ENCODE measurements around the gene PDE10A.

PDE10A gene

DNA sequence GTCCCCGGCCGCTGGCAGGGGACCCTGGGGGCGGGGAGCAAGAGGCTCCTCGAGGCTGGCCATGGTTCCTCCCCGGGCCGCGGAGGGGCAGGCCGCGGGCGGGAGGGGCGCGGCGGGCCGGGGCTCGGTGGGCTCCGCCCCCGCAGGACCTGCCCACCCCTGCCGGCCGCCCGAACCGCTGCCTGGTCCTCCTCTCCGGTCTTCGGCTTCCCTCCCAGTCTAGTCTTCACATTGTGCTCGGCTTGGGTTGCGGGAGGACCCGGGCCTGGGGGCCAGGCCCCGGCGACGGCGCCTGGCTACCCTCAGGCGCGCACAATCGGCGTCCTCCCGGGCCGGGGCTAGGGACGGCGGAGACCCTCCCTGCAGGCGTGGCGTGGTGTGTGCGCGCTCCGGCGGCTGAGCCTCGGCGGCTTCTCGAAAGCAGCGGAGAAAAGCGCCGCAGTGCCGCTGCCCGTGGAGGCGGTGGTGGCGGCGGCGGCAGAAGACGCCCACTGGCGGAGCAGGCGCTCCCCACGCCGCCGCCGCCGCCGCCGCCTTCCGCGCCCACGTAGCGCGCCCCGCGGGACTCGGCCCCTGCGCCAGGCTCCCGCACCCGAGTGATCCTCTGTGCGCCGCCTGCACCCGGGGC, at the start of gene PDE10A:
Gene PDE10A, minus strand, starts transcription at position 493 of the 628 bp plus-strand sequence. Its CDS starts 430 bp downstream, at position 63.
- no peak for DNase-seq (ENCODE audit: low read depth in 1 of 2, low spot score in 1 of 2)

GRCh38 chr6:165708985-165709576, 46.0 kb upstream of the PDE10A start:
- no peak for DNase-seq (ENCODE audit: low read depth in 1 of 2, low spot score in 1 of 2)

- no peak for DNase-seq (ENCODE audit: low read depth in 1 of 2, low spot score in 1 of 2)
Measured at GRCh38 chr6:165707067-165707853, 44.2 kb upstream of the PDE10A start.

- no peak for DNase-seq (ENCODE audit: low read depth in 1 of 2, low spot score in 1 of 2)
Measured at GRCh38 chr6:165705941-165706340, 42.9 kb upstream of the PDE10A start.

DNA sequence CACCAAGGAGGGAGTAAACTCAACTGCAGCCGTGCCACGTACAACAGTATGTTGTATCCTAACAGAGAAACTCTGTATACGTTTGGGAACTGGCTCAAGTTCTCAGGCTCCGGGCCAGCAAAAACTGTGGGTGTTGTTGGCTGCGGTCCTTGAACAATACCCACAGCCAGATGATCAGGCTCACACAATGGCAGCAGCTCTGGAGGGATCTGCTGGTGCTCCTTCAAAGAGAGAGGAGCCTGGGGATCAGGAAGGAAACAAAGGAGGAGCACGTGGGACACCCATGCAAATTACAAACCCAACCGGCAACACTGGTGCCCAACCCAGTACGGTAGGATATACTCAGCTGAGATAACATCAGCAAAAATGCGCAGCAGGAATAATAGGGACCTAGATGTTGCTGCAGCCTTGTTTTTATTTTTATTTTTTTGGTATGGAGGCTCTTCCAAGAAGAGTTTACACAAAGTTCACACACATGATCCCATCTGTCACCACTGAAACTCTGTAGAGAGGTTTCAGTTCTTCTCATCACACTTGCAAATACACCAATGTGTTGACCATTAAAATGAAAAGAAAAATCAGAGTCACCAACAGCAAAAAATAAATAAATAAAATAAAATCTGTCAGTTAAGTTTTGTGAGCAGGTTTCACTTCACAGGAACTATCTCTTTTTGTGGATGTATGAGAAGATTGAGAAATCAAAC, 41.2 kb upstream of the PDE10A start:
- DNase-seq (ENCODE audit: low read depth in 1 of 2, low spot score in 1 of 2) = no peak

DNA sequence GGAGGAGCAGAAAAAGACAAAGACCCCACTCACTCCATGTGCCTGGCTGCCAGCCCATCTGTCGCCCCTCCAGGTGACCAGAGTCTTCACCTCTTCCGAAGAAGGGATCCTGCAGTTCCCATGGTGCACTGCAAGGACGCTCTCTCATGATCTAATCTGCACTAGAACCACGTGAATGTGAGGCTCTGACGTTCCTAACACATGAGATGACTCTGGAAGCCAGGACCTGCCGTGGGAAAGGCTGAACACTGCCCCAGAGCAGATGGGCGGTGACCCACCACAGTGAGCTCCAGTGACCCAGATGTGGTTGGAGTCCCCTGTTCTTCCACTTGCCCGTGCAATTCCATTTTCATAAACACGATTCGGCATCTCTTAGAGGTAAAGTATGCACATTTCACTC, 39.6 kb upstream of the PDE10A start:
- DNase-seq (ENCODE audit: low read depth in 1 of 2, low spot score in 1 of 2) = no peak

- no peak for DNase-seq (ENCODE audit: low read depth in 1 of 2, low spot score in 1 of 2)
Measured at GRCh38 chr6:165701564-165702354, 38.7 kb upstream of the PDE10A start.

- no peak for DNase-seq (ENCODE audit: low read depth in 1 of 2, low spot score in 1 of 2)
Measured at GRCh38 chr6:165701005-165701404, 38.0 kb upstream of the PDE10A start.

- DNase-seq (ENCODE audit: low read depth in 1 of 2, low spot score in 1 of 2) = no peak
Measured at GRCh38 chr6:165698868-165699267, 35.8 kb upstream of the PDE10A start.

- no peak for DNase-seq (ENCODE audit: low read depth in 1 of 2, low spot score in 1 of 2)
Measured at GRCh38 chr6:165697171-165697570, 34.1 kb upstream of the PDE10A start.

DNA sequence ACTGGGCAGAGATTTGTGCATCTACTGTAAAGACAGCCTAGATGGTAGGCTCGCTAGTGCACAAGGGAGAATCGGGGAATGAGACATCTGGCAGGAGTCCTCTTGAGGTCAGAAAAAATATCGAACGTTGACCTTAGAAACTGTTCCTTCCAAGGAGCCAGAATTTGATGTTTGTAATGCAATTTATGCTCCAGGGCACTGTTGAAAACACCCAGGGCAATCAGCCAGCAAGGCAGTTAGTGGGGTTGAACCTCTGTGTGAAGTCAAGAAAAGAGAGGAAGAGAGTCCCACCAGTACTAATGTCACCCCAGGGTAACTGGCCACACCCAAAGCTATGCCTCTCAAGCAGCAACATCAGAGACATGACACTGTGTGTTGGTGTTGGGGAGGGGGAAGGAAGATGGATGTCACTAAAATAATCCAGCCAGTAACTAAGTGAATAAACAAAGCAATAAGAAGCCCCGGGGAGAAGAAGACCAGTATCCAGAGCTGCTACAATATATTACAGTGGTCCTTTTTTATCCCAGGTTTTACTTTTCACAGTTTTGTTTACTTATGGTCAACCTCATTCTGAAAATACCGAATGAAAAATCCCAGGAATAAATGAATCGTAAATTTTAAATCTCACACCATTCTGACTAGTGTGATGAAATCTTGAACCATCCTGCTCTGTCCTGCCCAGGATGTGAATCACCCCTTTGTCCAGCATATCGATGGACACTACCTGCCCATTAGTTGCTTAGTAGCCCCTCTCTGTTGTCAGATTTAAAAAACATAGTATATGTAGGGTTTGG, 32.9 kb upstream of the PDE10A start:
- DNase-seq (ENCODE audit: low read depth in 1 of 2, low spot score in 1 of 2) = no peak

GRCh38 chr6:165694296-165694695, 31.3 kb upstream of the PDE10A start:
- no peak for DNase-seq (ENCODE audit: low read depth in 1 of 2, low spot score in 1 of 2)

- no peak for DNase-seq (ENCODE audit: low read depth in 1 of 2, low spot score in 1 of 2)
Measured at GRCh38 chr6:165692106-165692653, 29.1 kb upstream of the PDE10A start.

GRCh38 chr6:165689699-165690098, 26.7 kb upstream of the PDE10A start:
- DNase-seq (ENCODE audit: low read depth in 1 of 2, low spot score in 1 of 2) = no peak

GRCh38 chr6:165686596-165687365, 23.7 kb upstream of the PDE10A start:
- no peak for DNase-seq (ENCODE audit: low read depth in 1 of 2, low spot score in 1 of 2)

DNA sequence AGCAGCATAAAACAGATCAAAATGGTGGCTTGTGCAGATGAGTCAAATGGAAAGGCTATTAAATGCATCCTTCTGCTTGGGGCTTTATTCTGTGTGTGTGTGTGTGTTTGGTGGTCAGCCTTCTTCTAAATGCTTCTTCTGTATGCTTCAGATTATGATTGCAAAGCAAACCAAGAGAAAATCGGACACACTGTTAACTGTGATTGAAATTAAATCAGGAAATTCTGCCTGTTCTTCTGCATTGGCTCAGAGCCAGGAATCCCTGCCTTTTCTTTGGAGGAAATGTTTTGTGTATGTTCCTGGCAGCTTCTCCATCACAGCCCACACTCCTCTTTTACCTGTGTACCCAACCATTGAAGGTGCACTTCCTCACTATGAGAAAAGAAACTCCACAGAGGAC, 22.3 kb upstream of the PDE10A start:
- DNase-seq (ENCODE audit: low read depth in 1 of 2, low spot score in 1 of 2) = no peak

GRCh38 chr6:165684333-165684732, 21.3 kb upstream of the PDE10A start:
- no peak for DNase-seq (ENCODE audit: low read depth in 1 of 2, low spot score in 1 of 2)

- no peak for DNase-seq (ENCODE audit: low read depth in 1 of 2, low spot score in 1 of 2)
Measured at GRCh38 chr6:165680975-165681374, 17.9 kb upstream of the PDE10A start.

DNA sequence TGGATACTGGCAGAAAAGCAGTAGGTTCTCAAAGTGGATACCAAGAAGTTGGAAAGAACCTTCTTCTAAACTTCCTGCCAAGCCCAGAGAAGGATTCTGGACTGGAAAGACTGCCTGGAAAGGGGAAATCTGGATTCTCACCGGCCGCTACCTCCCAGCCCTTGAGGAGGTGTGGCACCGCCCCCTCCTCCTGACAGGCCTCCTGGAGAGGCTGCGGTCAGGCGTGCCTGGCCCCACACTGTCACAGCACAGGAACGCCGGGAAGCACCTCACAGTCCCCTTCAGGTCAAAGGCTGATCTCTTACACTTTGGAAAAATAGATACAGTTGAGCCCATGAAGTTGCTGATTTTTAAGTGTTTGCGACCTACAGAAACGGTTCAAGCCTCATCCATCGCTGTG, 16.3 kb upstream of the PDE10A start:
- DNase-seq (ENCODE audit: low read depth in 1 of 2, low spot score in 1 of 2) = no peak

Measured in activated T-helper 1 cell treated with anti-CD3 and anti-CD28 coated beads, Interleukin-2, amount 50 U/mL, for 16 hours (primary cell).